ENCODE results near the gene DCST1. TPM values are rescaled to one million over a fixed set of nuclear protein-coding genes. Genes with fewer than 3 reads are reported as not detected.

The DCST1 gene
- total and polyA plus RNA-seq, 2 of the 8 experiments (the other 6 are each of a cell fraction or from before 2014, with no cell fraction given), result not detected

- Histone ChIP-seq H3K79me2 (ENCODE audit: control insufficient read depth in 1 of 2, insufficient read depth in 2 of 2, low read length in 2 of 2) (peaks cover 0 to 5% of the 10 kb centered on the region in 2 experiments; a peak in 1 of 4 replicates), H3K56ac (replicated peaks; ENCODE audit: insufficient read length, low read depth, low read length) (no peak overlapping the region), H4K91ac (replicated peaks; ENCODE audit: insufficient read length, low read length) (no peak overlapping the region), H2BK20ac (ENCODE audit: low read length) (no peak overlapping the region), H2AK5ac (ENCODE audit: low read depth, low read length) (0 out of 2 replicates have a peak overlapping the region, but pooled peaks have one; percentile 90), H3K27me3 (replicated peaks in 1 of 4; ENCODE audit: control insufficient read depth in 3 of 4, extremely low read depth in 1 of 4, insufficient read depth in 3 of 4, low read length in 3 of 4) (peaks cover 0 to 7% (median 1%) of the 10 kb centered on the region in 4 experiments; a peak in 3 of 7 replicates), H3K23me2 (ENCODE audit: low read depth, low read length) (peaks cover 11% of the 10 kb centered on the region), H3K9me3 (ENCODE audit: insufficient read depth in 2 of 2, low read depth in 1 of 2, low read length in 1 of 2) (no peaks in the 10 kb centered on the region), H3K79me1 (ENCODE audit: low read depth, low read length) (no peaks in the 10 kb centered on the region), H3K4me3 (ENCODE audit: extremely low read depth in 1 of 4, insufficient read depth in 2 of 4, low read depth in 3 of 4, low read length in 4 of 4) (peak overlapping the region; percentile 42 to 64 (median 57)), H2BK5ac (ENCODE audit: low read depth, low read length) (peak overlapping the region; percentile 60; the same call in 1 of the 2 replicates), H3K4me1 (replicated peaks in 1 of 4; ENCODE audit: control insufficient read depth in 3 of 4, insufficient read depth in 4 of 4, low read length in 3 of 4) (peaks cover 4 to 33% (median 21%) of the 10 kb centered on the region in 4 experiments), H3K4me2 (ENCODE audit: insufficient read depth in 1 of 2, low read depth in 2 of 2, low read length in 2 of 2) (peak overlapping the region; percentile 97 to 99), H2BK15ac (ENCODE audit: low read length) (peak overlapping the region; percentile 61; the same call in 1 of the 2 replicates), H3K36me3 (ENCODE audit: control insufficient read depth in 2 of 4, insufficient read depth in 4 of 4, low read length in 3 of 4) (peaks cover 0 to 12% (median 4%) of the 10 kb centered on the region in 4 experiments; a peak in 5 of 8 replicates), H2BK120ac (replicated peaks; ENCODE audit: low read depth, low read length) (no peak overlapping the region), H2BK12ac (ENCODE audit: low read depth, low read length) (0 out of 2 replicates have a peak overlapping the region, but pooled peaks have one; percentile 43), H2AFZ (ENCODE audit: low read length) (no peak overlapping the region), H4K5ac (ENCODE audit: insufficient read length, low read depth, low read length) (no peak overlapping the region), H4K8ac (ENCODE audit: extremely low read depth, insufficient read depth, low read length) (peak overlapping the region; percentile 16; the same call in 1 of the 2 replicates), H3K14ac (ENCODE audit: insufficient read length) (no peak overlapping the region), H3K23ac (ENCODE audit: insufficient read length) (no peak overlapping the region), H3K4ac (replicated peaks; ENCODE audit: insufficient read length, low read depth, low read length) (no peak overlapping the region), H3K27ac (ENCODE audit: low read depth, low read length) (no peak overlapping the region), H3K18ac (ENCODE audit: extremely low read depth, low read length) (0 out of 2 replicates have a peak overlapping the region, but pooled peaks have one; percentile 51), H4K20me1 (replicated peaks in 1 of 2; ENCODE audit: control insufficient read depth in 1 of 2, insufficient read depth in 2 of 2, low read length in 2 of 2) (peaks cover 12 to 19% of the 10 kb centered on the region in 2 experiments), H3K9ac (replicated peaks in 1 of 4; ENCODE audit: extremely low read depth in 1 of 4, low read depth in 3 of 4, low read length in 3 of 4) (peak overlapping the region in 2 of 4 experiments; percentile 13 to 57; a peak in 2 of 7 replicates)
- ChIA-PET CTCF (ENCODE audit: partially characterized antibody) (interaction anchor here (0.7 to 33.9 kb wide), 12 partner anchors 10 to 207 kb away, joined by 3 to 907 read pairs (median 4); partner anchors contain the start of genes ADAM15, EFNA3, EFNA4 and PMVK), POLR2A (ENCODE audit: partially characterized antibody) (interaction anchor here (0.6 to 3.2 kb wide), 17 partner anchors 8 to 126 kb away, joined by 3 to 21 read pairs (median 3); partner anchors contain the start of genes EFNA3, FLAD1, PBXIP1 and SHC1)
- no peak for FAIRE-seq
- 12% methylated on average over 18 of the region's 28 CpGs; no CpG with 5 or more reads in 1 of the 2 experiments for WGBS, 2 experiments (ENCODE audit: extremely low coverage in 1 of 2, insufficient coverage in 1 of 2, insufficient read length in 1 of 2, insufficient replicate concordance in 2 of 2, low coverage in 1 of 2, low lambda C conversion rate in 2 of 2, missing lambda C conversion rate in 1 of 2)
- DNase-seq (ENCODE audit: low read depth in 1 of 2, low spot score in 2 of 2), result no peak
- TF ChIP-seq BRCA1 (IDR thresholded peaks at IDR 0.05; ENCODE audit: low read depth, low read length) (no peak), ASH2L (IDR thresholded peaks at IDR 0.05; ENCODE audit: low read length) (peak; percentile 25), SP2 (IDR thresholded peaks at IDR 0.05; ENCODE audit: low read length) (no peak), POLR2A (IDR thresholded peaks at IDR 0.05; ENCODE audit: control extremely low read depth in 1 of 2, low read depth in 2 of 2, low read length in 2 of 2) (0 out of 3 replicates have a peak, but pooled peaks of 1 of the 2 experiments have one; percentile 15), NANOG (IDR thresholded peaks at IDR 0.05; ENCODE audit: insufficient read depth, low read depth, low read length, poor library complexity, severe bottlenecking) (no peak), POLR2AphosphoS5 (IDR thresholded peaks at IDR 0.05; ENCODE audit: low read depth, low read length) (0 out of 2 replicates have a peak, but pooled peaks have one; percentile 3), CBX5 (IDR thresholded peaks at IDR 0.05; ENCODE audit: low read depth, low read length) (no peak), JUN (IDR thresholded peaks at IDR 0.05; ENCODE audit: low read depth, low read length) (no peak), SRF (IDR thresholded peaks at IDR 0.05; ENCODE audit: low read depth, low read length) (no peak)
Measured at GRCh38 chr1:155070158-155070621, 36.6 kb downstream of the DCST1 start.
